ENCODE results near the gene SLC25A13.

SLC25A13 gene

GRCh38 chr7:96143495-96144259, 178.2 kb downstream of the SLC25A13 start:
- DNase-seq: no peak

GRCh38 chr7:96136600-96137239, 185.2 kb downstream of the SLC25A13 start:
- DNase-seq: no peak

- no peak for DNase-seq
Observed at GRCh38 chr7:96135241-96135640, 186.7 kb downstream of the SLC25A13 start.

- DNase-seq: no peak
Observed at GRCh38 chr7:96131525-96131924, 190.4 kb downstream of the SLC25A13 start.

- DNase-seq: no peak
Observed at GRCh38 chr7:96127746-96128145, 194.2 kb downstream of the SLC25A13 start.

GRCh38 chr7:96126382-96126781, 195.5 kb downstream of the SLC25A13 start:
- no peak for DNase-seq

GRCh38 chr7:96122746-96123145, 199.2 kb downstream of the SLC25A13 start:
- DNase-seq: no peak

- DNase-seq: no peak
Observed at GRCh38 chr7:96121752-96122151, 200.1 kb downstream of the SLC25A13 start.

- DNase-seq: no peak
Observed at GRCh38 chr7:96120445-96121225, 201.3 kb downstream of the SLC25A13 start.

- no peak for DNase-seq
Observed at GRCh38 chr7:96118449-96119001, 203.4 kb downstream of the SLC25A13 start.

GRCh38 chr7:96116173-96116572, 205.7 kb downstream of the SLC25A13 start:
- DNase-seq: no peak

GRCh38 chr7:96114190-96114589, 207.7 kb downstream of the SLC25A13 start:
- DNase-seq: no peak

- no peak for DNase-seq
Observed at GRCh38 chr7:96111405-96111804, 210.5 kb downstream of the SLC25A13 start.

GRCh38 chr7:96104984-96105383, 216.9 kb downstream of the SLC25A13 start:
- no peak for DNase-seq

- DNase-seq: no peak
Observed at GRCh38 chr7:96102096-96102811, 219.6 kb downstream of the SLC25A13 start.

- no peak for DNase-seq
Observed at GRCh38 chr7:96100737-96101136, 221.2 kb downstream of the SLC25A13 start.

- no peak for DNase-seq
Observed at GRCh38 chr7:96097835-96098234, 224.1 kb downstream of the SLC25A13 start.

GRCh38 chr7:96093435-96093834, 228.5 kb downstream of the SLC25A13 start:
- no peak for DNase-seq

GRCh38 chr7:96090756-96091155, 231.1 kb downstream of the SLC25A13 start:
- no peak for DNase-seq

- no peak for DNase-seq
Observed at GRCh38 chr7:96089511-96089910, 232.4 kb downstream of the SLC25A13 start.

GRCh38 chr7:96088579-96088978, 233.3 kb downstream of the SLC25A13 start:
- no peak for DNase-seq

GRCh38 chr7:96085953-96086352, 235.9 kb downstream of the SLC25A13 start:
- DNase-seq: no peak

Measured in activated naive CD4-positive, alpha-beta T cell treated with Interleukin-2 at 50 U/mL for 16 hours (primary cell).